Right hindlimb (tissue), 1 donor: ENCODE data around the gene PARN.
"Not testable (repeated sequence)": the region's sequence is repeated elsewhere in the genome, so short reads cannot be mapped to it uniquely, and the experiment has no call there.

Experiments
- DNase-seq: peaks from one replicate; pipeline ENCODE4 v3.0.0-alpha.2; 2018

PARN gene

DNA sequence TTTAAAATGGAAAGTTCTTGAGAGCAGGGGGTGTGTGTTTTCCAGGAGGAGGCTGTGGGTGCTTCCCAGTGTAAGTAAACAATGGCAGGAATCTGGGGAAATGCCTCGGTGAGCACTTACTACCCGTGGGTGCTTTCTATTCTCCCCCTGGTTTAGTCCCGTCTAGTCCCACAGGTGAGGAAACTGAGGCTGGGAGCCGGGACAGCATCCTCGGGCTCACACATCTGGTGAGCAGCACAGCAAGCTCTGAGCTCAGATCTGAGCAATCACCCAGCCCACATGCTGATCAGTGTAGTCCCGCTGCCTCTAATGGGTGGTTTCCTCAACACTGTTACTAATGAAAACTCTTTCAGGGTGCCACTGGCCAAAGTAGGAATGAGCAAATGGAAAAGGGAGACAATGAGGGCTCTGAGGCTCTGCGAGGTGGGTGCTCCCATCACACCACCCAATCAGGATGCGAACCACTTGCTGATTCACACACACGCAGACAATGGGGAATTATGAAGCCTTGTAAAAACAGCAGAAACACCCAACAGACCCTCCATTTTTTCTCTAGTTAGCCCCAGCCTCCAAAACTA lies 202.6 kb downstream of the PARN start:
- no peak for DNase-seq

DNA sequence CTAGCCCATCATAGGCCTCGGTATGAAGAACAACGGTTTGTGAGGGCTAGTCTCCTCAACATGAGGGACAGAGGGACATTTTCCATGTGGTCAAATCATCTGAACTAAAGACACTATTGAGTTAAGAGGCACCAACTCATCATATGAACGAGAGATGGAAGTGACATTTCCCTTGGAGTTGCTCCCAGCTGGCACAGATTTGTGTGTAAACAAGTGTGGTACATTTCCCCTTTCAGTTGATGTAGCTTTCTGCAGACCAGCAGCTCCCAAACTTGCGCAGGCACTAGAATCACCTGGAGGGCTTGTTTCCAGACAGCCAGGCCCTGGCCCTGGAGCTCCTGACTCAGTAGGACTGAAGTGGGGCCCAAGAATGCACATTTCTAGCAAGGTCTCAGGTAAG lies 205.5 kb downstream of the PARN start:
- no peak for DNase-seq

DNA sequence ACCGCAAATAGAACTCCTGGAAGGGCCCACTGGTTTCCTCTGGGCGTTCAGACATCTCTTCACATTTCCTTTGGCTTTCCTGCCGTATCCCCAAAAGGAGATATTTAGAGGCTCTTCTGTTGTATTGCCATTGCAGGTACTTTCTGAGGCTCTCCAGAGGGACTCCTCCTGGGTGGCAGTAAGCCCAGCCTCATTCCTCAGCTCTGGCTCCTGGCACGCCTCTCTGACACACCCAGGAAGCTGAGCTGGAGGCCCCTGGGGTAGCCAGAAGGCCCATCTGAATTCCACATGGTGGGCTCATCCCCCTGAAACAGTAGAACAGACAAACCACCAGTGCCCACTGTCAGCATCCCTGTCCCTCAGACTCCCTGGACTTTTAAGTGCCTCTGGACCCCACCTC lies 206.7 kb downstream of the PARN start:
- no peak for DNase-seq

DNA sequence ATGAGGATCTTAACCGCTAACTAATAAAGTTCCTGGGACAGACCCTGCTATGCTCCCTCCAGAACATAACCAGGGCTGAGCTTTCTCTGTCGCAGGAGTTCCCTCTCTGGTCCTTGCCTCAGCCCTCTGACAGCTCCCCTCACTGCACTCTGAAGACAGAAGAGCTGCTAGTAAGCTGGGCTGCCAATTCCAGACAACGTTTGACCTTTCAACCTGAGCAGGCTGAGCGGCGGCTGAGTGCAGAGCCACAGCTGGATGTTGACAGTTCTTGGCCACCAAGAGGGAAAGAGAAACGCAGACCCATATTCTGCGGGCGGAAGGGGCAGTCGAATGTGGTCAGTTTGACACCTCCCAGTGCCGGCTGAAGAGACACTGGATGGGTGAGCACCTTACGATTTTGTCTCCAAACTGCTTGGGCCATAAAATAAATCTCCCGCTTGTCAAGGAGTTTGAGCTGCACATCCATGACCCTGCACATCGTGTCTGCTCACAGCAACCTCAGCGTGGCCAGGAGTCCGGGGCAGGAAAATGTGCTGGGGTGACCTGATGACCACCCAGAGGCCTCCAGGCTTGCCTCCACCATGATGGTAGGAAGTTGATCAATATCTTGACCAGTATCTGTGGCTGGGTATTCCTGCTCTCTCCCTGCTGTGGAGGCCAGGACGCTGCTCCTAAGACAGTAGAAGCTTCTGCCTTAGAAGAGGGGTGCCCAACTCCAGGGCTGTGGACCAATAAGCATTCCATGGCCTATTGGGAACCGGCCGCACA lies 209.2 kb downstream of the PARN start:
- DNase-seq = no peak

DNA sequence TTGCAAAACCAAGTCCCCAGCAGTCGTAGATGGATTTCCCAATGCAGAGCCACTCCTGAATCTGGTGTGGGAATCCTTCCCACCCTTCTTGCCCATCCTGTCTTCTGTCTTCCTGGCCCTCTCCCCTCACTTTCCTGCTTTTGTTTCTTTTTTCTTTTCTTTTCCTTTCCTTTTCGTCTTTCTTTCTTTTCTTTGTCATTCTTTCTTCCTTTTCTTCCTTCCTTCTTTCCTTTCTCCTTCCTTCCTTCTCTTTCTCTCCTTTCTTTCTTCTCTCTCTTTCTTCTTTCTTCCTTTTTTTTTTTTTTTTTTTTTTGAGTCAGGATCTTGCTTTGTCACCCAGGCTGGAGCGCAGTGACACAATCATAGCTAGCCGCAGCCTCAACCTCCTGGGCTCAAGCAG lies 209.8 kb downstream of the PARN start:
- not testable (repeated sequence) for DNase-seq

DNA sequence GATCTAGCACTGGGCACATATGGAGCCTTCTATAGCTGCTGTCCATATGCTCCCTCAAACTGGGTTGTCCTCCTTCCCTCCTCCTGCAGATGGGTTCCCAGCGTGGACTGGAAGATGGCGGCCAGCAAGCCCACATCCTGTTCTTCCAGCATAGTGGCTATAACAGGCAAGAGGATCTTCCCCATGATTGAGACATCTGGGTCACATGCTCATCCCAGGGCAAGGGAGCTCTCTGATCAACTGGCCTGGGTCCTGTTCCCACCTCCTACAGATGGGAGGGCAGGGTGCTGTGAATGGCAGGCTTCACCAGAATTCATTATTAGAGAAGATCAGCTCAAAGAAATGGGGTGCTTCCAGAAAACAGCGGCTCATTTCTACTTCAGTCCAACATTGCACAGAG lies 210.2 kb downstream of the PARN start:
- DNase-seq = no peak

DNA sequence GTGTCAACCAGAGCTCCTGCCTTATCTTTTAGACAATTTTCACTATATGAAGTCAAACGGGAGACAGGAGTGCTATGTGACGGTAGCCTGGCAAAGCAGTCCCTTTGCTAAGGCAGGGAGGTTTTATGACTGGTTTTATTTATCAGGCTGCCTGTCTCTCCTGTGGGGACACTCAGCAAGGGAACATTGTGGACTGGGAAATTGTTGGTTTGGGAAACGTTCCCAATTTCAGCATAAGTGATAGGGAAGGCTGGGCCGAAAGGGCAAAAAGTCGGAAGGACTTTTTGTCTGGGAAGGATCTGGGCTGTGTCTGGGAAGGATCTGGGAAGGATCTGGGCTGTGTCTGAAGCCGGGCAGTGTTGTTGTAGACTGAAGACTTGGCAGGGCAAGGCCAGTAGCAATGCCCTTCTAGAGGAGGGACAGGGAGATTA lies 211.2 kb downstream of the PARN start:
- no peak for DNase-seq

DNA sequence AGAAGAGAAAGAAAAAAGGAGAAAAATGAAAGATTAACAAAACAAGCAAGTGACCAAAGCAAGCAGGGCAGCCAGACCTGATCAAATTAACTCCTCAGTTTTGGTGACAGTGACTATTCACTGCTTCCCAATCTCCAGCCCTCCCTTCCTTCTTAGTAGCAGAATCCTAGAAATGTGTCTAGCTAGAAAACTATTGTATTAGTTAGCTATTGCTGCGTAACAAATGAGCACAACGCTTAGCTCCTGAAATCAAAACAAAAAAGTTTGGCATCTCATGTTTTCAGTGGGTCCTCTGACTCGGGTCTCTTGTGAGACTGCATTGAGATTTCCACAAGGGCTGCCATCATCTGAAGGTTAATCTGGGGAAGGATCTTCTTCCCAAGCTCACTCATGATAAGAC lies 213.9 kb downstream of the PARN start:
- no peak for DNase-seq

DNA sequence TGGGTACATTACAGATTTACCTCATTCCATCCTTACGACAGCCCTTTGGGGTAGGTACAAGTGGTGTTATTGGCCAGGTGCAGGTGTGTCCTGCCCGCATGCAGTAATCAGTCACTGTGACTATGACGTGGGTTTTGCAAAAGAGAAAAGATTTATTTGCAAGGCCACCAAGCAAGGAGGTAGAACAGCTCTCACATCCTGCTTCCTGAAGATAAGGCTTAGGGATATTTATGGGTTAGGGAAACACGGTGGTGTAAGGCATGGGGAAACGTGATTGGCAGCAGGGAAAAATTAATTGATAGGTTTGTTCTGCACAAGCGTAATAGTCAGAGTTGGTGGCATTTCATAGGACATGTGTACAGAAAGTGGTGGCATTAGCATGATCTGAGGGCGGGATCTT lies 214.8 kb downstream of the PARN start:
- no peak for DNase-seq

DNA sequence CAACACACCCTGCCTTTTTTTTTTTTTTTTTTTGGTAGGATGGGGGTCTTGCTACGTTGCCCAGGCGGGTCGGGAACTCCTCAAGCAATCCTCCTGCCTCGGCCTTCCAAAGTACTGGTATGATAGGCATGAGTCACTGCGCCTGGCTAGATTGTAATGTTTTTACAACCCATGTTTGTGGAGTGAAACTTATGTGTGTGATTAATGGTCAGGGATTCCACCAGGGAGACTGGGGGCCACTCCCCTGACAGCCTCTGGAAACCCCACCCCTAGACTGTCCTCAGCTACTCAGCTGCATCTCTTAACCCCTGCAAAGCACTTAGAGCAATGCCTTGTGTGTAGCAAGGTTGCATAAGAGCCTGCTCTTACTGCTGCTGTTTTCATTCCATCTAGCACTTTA lies 220.5 kb downstream of the PARN start:
- DNase-seq = no peak

DNA sequence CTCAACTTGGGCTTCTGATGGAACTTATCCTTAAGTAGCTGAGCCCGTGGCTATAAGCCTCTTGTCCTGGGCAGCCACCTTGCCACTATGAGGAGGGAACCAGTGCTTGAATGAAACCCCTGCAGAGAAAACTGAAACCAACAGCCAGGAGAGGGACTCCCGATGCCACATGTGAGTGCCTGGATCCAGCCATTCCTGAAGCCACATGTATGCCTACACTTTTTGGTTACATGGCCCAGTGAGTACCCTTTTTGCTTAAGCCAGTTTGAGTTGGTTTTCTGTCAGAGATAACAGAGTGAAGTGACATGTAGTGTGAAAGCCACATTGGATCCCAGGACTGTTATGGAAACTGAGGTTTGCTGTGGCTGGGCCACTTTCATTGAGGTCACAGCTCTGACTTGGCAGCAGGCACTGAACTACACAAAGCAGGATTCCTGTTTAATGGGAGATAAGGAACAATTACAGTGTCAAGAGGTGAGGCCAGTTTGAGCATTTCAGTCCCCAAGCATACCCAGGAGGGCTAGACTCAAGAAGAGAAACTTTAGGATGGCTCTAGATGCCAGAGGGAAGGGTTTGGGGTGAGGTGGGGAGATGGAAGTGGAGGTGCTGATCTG lies 222.2 kb downstream of the PARN start:
- no peak for DNase-seq

DNA sequence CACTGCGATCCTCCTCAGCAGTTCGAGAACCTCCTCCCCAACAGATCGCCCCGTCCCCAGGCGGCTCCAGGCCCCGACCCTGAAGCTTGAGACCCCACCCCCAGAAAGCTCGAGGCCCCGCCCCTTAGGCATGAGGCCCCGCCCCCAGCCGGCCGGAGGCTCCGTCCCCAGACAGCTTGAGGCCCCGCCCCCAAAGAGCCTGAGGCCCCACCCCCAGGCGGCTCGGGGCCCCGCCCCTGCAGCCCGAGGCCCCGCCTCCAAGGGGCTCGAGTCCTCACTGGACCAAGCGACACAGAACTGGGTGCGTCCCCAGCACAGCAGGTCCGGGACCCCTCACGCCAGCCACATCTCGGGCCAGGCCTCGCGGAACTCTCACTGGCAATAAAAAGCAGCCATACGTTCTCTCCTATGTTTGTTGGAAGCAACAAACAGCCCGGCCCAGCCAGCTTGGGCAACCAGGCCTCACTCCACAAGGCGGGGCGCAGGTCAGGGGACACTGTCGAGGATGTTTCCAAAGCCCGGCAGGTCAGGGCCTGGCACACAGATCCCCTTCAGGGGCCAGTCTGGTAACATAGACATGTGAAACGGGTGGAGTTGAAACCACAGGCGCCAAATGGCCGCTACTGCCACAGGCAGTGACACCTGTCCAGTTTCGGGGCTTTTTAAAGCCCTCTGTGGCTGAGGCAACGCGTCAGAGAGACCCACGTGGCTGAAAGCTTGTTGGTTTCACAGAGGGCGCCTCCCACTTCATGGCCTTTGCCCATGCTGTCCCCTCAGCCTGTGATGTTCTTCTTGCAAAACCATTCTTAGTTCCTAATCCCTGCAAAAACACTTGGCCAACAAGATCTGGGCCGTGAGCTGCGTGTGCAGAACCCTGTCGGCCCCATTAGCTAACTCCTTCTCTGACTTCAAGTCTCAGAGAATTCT lies 224.2 kb downstream of the PARN start:
- peak; percentile 36 for DNase-seq

DNA sequence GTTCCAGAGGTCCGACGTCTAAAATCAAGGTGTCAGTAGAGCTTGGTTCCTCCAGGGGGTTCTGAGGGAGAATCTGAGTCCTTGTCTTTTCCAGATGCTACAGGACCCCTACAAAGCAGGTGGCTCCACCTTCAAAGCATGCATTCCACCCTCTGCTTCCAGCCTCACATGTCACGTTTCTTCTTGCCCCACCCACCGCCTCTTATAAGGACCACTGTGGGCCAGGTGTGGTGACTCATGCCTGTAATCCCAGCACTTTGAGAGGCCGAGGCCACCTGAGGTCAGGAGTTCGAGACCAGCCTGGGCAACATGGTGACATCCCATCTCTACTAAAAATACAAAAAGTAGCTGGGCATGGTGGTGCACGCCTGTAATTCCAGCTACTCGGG lies 227.1 kb downstream of the PARN start:
- DNase-seq = not testable (repeated sequence)

DNA sequence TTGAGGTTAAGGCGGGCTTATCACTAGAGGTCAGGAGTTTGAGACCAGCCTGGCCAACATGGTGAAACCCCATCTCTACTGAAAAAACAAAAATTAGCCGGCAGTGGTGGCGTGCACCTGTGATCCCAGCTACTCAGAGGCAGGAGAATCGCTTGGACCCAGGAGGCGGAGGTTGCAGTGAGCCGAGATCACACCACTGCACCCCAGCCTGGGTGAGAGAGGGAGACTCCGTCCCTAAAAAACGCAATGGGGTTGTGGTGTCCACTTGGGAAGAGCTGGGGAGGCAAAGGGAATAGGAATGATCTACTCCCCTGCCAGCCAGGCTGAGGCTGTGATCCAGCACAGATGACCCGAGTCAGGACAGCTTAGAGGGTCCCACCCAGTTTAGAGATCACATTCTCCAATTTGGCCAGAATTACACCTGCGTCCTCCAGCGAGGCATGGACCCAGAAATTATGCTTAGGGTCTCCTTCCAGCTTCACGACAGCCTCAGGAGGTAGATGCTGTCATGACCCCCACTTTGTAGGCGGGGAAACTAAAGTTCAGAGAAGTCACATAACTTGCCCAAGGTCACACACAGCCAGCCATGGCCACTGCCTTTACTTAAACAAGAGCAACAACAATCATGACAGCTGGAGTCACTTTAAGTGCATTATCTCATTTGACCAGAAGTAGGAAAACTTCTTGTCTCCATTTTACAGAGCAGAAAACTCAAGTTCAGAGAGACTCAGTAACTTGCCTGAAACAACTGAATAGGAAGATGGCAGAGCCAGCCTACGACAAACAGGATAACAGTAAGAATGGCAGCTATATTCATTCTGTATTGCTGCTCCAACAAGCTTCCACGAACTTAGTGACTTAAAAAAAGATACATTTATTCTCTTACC lies 227.7 kb downstream of the PARN start:
- DNase-seq = not testable (repeated sequence)

DNA sequence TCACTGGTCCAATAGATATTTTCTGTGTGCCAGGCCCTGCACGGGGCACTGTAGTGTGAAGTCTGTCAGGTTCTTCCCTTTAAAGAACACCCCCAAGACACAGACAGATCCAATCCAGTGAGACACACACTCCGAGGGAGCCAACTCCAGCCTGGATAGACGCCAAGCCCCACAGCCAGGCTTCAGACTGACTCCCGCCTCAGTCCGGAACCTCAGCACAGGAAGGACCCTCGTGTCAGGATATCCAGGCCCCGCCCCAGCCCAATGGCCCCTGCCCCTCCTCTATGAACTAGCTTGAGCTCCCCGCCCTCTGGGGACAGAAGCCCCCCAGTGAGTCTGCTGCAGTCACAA lies 228.4 kb downstream of the PARN start:
- DNase-seq = not testable (repeated sequence)

DNA sequence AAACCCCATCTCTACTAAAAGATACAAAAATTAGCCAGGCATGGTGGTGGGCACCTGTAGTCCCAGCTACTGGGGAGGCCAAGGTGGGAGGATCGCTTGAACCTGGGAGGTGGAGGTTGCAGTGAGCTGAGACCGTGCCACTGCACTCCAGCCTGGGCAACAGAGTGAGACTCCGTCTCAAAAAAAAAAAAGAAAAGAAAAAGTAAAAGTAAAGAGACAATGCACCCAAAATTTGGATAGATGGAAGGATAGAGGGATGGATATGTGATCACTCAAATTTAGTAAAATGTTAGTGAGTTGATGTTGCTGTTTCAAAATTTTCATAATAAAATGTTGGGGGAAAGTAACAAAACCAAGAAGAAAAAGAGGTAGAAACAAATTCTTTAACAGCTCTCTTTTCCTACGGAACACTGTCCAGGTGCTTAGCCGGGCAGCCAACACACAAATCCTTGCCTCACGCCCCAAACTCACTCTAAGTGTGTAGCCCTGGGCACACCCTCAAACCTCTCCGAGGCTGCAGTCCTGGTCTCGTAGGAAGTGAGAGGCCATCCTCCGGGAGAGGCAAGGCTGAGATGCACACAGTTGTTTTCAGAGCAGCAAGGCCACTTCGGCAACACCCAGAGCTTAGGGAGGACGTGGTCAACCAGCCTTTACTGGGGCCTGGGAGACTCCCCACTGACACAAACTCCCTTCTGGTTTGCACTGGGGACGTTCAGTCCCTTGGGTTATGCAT lies 228.9 kb downstream of the PARN start:
- DNase-seq = not testable (repeated sequence)

DNA sequence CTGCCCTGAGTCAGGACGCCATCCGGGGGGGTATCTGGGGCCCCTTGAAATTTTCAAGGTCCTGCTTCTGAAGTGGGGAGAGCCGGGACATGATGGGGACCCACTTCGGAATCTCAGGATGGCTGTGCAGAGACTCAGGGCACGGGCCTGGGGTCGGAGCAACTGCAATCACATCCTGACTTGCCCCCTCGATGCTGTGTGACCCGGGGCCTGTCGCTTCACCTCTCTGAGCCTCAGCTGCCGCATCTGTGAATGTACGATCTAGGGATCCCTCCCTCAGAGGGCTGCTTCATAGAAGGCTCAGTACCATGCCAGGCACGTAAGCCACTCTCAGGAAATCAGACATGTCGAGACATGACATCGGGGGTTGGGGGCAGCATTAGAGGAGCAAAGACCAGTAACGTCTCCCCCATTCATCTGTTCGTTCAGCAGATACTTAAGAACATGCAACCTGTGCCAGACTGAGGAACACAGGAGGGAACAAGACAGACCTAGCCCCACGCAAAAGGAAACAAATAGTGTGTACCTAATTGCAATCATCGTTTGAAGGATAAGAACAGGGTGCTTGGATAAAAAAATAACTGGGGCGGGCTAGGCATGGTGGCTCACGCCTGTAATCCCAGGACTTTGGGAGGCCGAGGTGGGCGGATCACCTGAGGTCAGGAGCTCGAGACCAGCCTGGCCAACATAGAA lies 229.6 kb downstream of the PARN start:
- no peak for DNase-seq

DNA sequence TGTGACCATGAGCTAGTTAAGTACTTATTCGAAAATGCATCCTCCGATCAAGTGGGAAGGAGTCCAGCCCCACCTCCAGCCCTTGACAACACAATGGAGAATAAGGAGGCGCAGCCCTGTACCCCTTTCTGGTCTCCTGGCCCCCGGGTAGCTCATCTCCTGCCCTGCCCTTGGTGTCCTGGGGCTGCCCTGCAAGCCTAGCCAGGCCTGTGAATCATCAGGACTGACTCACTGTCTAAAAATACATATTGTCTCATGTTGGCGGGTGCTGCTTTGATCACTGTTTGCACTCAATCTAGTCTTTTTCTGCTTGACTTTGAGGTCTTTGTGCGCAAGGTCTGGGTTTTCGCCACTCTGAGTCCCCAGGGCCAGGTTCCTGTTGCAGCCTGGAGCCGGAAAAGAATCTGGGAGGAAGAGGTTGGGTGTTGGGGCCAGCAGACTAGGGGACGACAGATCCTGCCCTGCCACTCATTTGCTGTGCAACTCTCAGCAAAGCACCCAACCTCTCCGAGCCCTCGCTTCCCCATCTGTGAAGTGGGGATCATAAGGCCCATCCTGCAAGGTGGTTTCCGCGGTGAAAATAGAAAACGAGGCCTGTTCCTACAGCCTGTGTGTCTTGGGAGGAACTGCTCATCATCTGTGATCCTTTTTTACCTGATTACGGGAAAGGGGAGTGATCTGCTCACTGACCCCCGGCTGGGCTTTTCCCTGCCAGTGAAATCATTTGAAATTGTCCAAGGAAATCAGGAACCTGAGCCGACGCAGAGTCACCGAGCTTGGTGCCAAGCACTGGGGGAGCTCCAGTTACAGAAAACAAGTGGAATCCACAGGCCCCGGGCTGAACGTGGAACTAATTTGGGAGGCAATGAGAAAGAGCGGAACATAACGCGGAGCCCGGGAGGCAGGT lies 230.4 kb downstream of the PARN start:
- peak; percentile 65 for DNase-seq

DNA sequence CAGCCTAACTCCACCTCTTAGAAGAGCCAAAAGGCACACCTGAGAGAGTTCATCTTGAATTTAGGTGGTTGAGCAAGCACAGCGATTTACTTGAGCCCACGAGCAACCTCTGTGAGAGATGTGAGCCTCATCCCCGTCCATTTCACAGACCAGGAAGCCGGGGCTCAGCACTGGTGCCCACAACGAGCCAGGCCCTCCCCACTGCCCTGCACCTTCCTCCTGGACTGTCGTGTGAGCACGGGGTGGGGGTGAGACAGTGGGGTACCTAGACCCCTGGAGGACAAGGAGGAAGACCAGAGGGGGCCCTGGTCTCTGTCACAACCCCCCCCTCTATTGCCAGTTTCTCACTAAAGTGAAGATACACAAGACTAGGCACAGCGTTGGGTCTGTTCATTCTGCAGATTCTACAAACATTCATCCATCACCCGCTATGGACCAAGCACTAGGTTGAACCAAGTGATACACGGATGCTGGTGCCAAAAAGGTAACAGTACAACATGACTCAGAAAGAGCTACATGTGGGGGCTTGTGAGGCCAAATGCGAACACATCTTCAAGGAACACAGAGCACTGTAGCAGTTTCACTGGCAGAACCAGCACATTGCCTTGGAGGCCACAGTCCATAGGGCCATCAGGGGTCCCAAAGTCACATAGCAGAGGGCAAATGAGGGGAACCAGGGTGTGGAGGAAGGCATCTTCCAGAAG lies 231.9 kb downstream of the PARN start:
- DNase-seq = no peak
